ENCODE data around the gene MUCL3.

- no peak for TF ChIP-seq CTCF (IDR thresholded peaks at IDR 0.05; ENCODE audit: low read depth, low read length, poor library complexity, severe bottlenecking)
- TF ChIP-seq EZH2phosphoT487 (IDR thresholded peaks at IDR 0.05; ENCODE audit: borderline replicate concordance, low read length): no peak
Observed at GRCh38 chr6:30891816-30892538, 48.8 kb upstream of the MUCL3 start.

Measured in DOHH2 (cell line).